Natural killer cell (primary cell): Measurements from ENCODE around the gene RNF114. TPM values are rescaled to one million over a fixed set of nuclear protein-coding genes. Genes with fewer than 3 reads are reported as not detected.
A peak's percentile ranks its signal among the peaks of the same experiment; 100 is the strongest.

ENCODE experiments used
- ATAC-seq, 3 donors: fragments of 150-1000 bp in 2 of 3; fragments of 200-7000 bp in 1 of 3; cut with Tn5 transposase; 1 replicate in 1 of 3; 2 replicates in 2 of 3; pipeline ENCODE4 v1.10.0; 2021; ENCODE audit warnings: mild to moderate bottlenecking in 2 of 3, moderate library complexity in 2 of 3
- DNase-seq, 2 donors: peaks; one replicate each; pipeline versions ENCODE4 v3.0.0 to v3.0.0-alpha.2; 2013 to 2021; ENCODE audit warnings: mixed read lengths in 1 of 2
- H3K27ac ChIP-seq: one replicate; pipeline ENCODE4 v1.5.1; 2013; ENCODE audit warnings: mild to moderate bottlenecking, low read length
- H3K27me3 ChIP-seq: one replicate; pipeline ENCODE4 v1.6.1; 2013; ENCODE audit warnings: low read length; ENCODE audit not compliant: control insufficient read depth, insufficient read depth
- H3K36me3 ChIP-seq: one replicate; pipeline ENCODE4 v1.6.1; 2013; ENCODE audit warnings: low read length; ENCODE audit not compliant: control insufficient read depth, insufficient read depth
- H3K4me1 ChIP-seq: one replicate; pipeline ENCODE4 v1.6.1; 2013; ENCODE audit warnings: low read length; ENCODE audit not compliant: control insufficient read depth, insufficient read depth
- H3K4me3 ChIP-seq: one replicate; pipeline ENCODE4 v1.5.1; 2013; ENCODE audit warnings: low read length
- H3K9me3 ChIP-seq: one replicate; pipeline ENCODE4 v1.6.1; 2013; ENCODE audit warnings: low read length; ENCODE audit not compliant: control insufficient read depth, insufficient read depth
- H3K27ac Mint-ChIP-seq, 2 donors: one replicate each; pipeline ENCODE4 v1.8.0; 2022; ENCODE audit warnings: mild to moderate bottlenecking in 2 of 2, mixed read lengths in 2 of 2, moderate library complexity in 1 of 2
- H3K27me3 Mint-ChIP-seq, 2 donors: one replicate each; pipeline ENCODE4 v1.8.0; 2022; ENCODE audit warnings: low read depth in 2 of 2, mixed read lengths in 2 of 2
- H3K36me3 Mint-ChIP-seq: one replicate; pipeline ENCODE4 v1.8.0; 2022; ENCODE audit warnings: mixed read lengths
- H3K4me1 Mint-ChIP-seq, 2 donors: one replicate each; pipeline ENCODE4 v1.8.0; 2022; ENCODE audit warnings: mixed read lengths in 2 of 2
- H3K4me3 Mint-ChIP-seq: one replicate; pipeline ENCODE4 v1.8.0; 2022; ENCODE audit warnings: mild to moderate bottlenecking, moderate library complexity, mixed read lengths
- H3K9me3 Mint-ChIP-seq, 2 donors: one replicate each; pipeline ENCODE4 v1.8.0; 2022; ENCODE audit warnings: mixed read lengths in 2 of 2
- WGBS: methylation state at CpG from one replicate; pipeline ENCODE4 v1.1.7; 2013; ENCODE audit warnings: missing lambda C conversion rate; ENCODE audit not compliant: insufficient coverage; 5-methylcytosine and 5-hydroxymethylcytosine counted together
- intact Hi-C: fragments of 100-400 bp; cut with micrococcal nuclease; formaldehyde crosslinking; loops from one replicate; pipeline ENCODE4 v1.14.2; 2022
- total RNA-seq, 4 donors: library from RNA; stranded (reverse); fragments of 120-200 nt in 1 of 4; gene quantifications; one replicate each; pipeline versions ENCODE4 v1.2.3 to v1.2.4, GENCODE V29; 2013 to 2022
- TF ChIP-seq, protein P1 (sequence below): fragments of 200-600 bp; IDR thresholded peaks from one replicate; pipeline ENCODE4 v1.8.0; 2022; ENCODE audit warnings: antibody characterized with exemption

The RNF114 gene
- total RNA-seq, 3 donors from 2014 or later (not counting 1 experiment from before 2014, with no cell fraction given) = 92.3 to 108 (median 100) TPM

DNA sequence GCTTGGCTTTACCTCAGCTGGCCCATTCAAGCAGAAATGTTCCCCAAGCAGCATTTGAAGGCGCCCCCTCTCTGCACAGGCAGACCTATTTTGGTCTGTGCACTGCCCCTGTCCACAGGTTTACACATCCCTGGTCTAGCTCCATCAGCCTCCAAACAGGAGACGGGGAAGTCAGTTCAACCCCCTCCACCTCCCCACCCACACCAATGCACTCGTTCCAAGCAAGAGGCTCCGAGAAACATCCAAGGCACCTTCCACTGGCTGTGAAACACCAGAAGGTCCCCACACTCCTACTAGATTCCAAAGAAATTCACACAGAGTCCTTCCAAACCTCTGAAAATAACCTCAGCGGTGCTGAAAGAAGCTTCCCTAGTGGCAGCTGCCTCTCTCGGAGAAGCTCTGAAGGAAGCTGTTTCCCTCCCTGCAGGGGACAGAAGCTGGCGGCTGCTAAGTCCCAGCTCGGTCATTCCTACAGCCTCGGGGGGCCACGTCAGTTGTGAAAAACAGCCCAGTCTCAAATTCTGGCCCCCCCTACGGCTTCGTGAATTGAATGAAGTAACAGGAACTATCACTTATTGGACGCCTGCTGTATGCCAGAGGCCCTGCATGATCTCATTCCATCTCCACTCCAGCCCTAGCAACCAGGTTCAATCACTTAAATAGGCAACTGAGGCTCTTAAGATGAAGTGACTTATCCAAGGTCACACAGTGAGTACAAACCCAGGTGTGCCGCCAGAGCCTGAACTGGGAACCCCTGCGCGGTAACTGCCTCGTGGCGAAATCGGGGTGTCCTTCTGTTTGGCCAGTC, 21.7 kb upstream of the RNF114 start:
- Histone ChIP-seq H3K4me3 (peak overlapping the region; percentile 82), H3K27ac (peak overlapping the region; percentile 96), H3K27me3 (no peaks in the 10 kb centered on the region), H3K36me3 (no peaks in the 10 kb centered on the region), H3K4me1 (peaks cover 26% of the 10 kb centered on the region), H3K9me3 (no peaks in the 10 kb centered on the region)
- 11% methylated on average over 19 of the region's 19 CpGs for WGBS
- Mint-ChIP-seq H3K4me1 (peaks cover 41 to 46% of the 10 kb centered on the region in 2 donors), H3K27me3 (no peaks in the 10 kb centered on the region), H3K36me3 (no peaks in the 10 kb centered on the region), H3K4me3 (peak overlapping the region; percentile 98), H3K27ac (peak overlapping the region; percentile 100), H3K9me3 (no peaks in the 10 kb centered on the region)
- ATAC-seq (peak; percentile 1 to 26 (median 3)), DNase-seq (peak; percentile 35 to 59)
- TF ChIP-seq, protein P1, sequence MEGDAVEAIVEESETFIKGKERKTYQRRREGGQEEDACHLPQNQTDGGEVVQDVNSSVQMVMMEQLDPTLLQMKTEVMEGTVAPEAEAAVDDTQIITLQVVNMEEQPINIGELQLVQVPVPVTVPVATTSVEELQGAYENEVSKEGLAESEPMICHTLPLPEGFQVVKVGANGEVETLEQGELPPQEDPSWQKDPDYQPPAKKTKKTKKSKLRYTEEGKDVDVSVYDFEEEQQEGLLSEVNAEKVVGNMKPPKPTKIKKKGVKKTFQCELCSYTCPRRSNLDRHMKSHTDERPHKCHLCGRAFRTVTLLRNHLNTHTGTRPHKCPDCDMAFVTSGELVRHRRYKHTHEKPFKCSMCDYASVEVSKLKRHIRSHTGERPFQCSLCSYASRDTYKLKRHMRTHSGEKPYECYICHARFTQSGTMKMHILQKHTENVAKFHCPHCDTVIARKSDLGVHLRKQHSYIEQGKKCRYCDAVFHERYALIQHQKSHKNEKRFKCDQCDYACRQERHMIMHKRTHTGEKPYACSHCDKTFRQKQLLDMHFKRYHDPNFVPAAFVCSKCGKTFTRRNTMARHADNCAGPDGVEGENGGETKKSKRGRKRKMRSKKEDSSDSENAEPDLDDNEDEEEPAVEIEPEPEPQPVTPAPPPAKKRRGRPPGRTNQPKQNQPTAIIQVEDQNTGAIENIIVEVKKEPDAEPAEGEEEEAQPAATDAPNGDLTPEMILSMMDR = no peak
- intact Hi-C loops = loop anchor here (1.0 kb wide), 1 partner anchor 22 kb away; the partner anchor contains the start of gene RNF114

DNA sequence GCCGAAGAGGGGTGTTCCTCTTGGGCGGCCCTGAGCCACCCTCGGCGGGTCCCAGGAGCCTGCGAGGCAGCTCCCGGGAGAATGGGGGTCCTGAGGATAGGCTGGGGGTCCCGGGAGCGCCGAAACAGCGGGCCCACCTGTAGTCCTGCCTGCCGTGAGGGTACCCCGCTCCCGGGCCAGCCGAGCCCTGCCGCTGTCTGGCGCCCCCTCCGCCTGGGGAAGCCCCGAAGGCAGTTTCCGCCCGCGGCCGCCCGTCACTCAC, 21.1 kb upstream of the RNF114 start:
- DNase-seq (no peak), ATAC-seq (peak; percentile 60 to 79 (median 73))
- Histone ChIP-seq H3K27me3 (no peaks in the 10 kb centered on the region), H3K27ac (peak overlapping the region; percentile 96), H3K36me3 (no peaks in the 10 kb centered on the region), H3K9me3 (no peaks in the 10 kb centered on the region), H3K4me1 (peaks cover 26% of the 10 kb centered on the region), H3K4me3 (peak overlapping the region; percentile 82)
- TF ChIP-seq, protein P1 = no peak
- Mint-ChIP-seq H3K4me3 (peak overlapping the region; percentile 98), H3K27ac (peak overlapping the region; percentile 100), H3K4me1 (peaks cover 41 to 46% of the 10 kb centered on the region in 2 donors), H3K27me3 (no peaks in the 10 kb centered on the region), H3K36me3 (no peaks in the 10 kb centered on the region), H3K9me3 (no peaks in the 10 kb centered on the region)
- intact Hi-C loops = loop anchor here (1.0 kb wide), 1 partner anchor 21 kb away; the partner anchor contains the start of gene RNF114
- WGBS = under 1% methylated on average over 23 of the region's 23 CpGs

DNA sequence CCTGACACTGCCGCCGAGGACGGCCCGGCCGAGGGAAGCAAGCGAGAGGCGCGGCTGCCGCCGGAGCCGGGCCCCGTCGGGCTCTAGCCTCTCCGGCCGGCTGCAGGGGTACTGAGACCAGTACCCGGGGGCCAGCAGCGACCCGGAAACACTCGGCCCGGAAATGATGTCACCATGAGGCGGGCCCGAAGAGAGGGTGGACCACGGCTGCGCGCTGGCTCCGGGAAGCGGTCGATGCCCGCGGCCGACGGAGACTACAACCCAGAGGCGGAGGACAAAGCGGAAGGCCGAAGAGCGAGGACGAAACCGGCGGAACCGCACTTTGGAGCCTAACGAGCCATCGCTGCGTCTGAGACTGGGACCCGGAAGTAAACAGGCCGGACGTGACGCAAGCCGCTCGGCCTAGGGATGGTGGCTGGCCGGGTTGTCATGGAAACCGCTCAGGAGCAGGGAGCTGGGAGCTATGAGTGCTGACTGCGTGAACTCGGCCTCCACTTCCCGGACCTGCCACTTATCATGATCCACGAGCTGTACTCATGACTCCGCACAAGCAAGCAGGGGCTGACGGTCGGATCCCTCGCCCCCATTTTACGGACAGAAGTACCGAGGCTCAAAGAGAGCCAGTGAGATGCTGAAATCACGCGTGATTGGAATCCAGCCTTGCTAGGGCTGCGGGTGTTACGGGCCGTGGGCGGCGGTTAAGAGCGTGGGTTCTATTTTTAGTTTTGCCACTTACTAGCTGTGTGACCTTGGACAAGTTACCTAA, 20.6 kb upstream of the RNF114 start, which contains the start of gene SPATA2:
Gene SPATA2, minus strand, starts transcription at position 150 of the 766 bp plus-strand sequence. CDS start 7,039 bp downstream, outside the sequence.
- H3K36me3 ChIP-seq = no peaks in the 10 kb centered on the region
- peaks cover 26% of the 10 kb centered on the region for H3K4me1 ChIP-seq
- Mint-ChIP-seq H3K4me3 (peak within 1 kb of the TSS; percentile 98), H3K9me3 (no peaks in the 10 kb centered on the region), H3K36me3 (no peaks in the 10 kb centered on the region), H3K27ac (peak within 1 kb of the TSS; percentile 100), H3K4me1 (peaks cover 41 to 46% of the 10 kb centered on the region in 2 donors), H3K27me3 (no peaks in the 10 kb centered on the region)
- H3K27me3 ChIP-seq = no peaks in the 10 kb centered on the region
- intact Hi-C loops = loop anchor here (1.0 kb wide), 1 partner anchor 21 kb away; the partner anchor contains the start of gene RNF114
- DNase-seq (peak; percentile 95 to 98), ATAC-seq (peak; percentile 69 to 86 (median 77))
- H3K9me3 ChIP-seq = no peaks in the 10 kb centered on the region
- H3K4me3 ChIP-seq = peak within 1 kb of the TSS; percentile 82
- peak within 1 kb of the TSS; percentile 96 for H3K27ac ChIP-seq
- TF ChIP-seq, protein P1 = no peak
- under 1% methylated on average over 69 of the region's 69 CpGs for WGBS
